Spleen (tissue), 11 donors: ENCODE measurements around the gene FOXQ1. TPM values are rescaled to one million over a fixed set of nuclear protein-coding genes. Genes with fewer than 3 reads are reported as not detected.
A peak's percentile ranks its signal among the peaks of the same experiment; 100 is the strongest.

Experiments
- DNase-seq: peaks from one replicate; pipeline ENCODE4 v3.0.0-alpha.2; 2020
- H3K27ac ChIP-seq, 8 donors: fragments of 200-600 bp; sonication (generic) in 7 of 8; 1 replicate in 4 of 8; 2 replicates in 4 of 8; pipeline versions ENCODE4 v1.5.0 to v1.8.0; 2016 to 2021; ENCODE audit warnings: inconsistent platforms in 4 of 8, mild to moderate bottlenecking in 4 of 8, moderate library complexity in 1 of 8
- H3K27me3 ChIP-seq, 7 donors: fragments of 200-600 bp; sonication (generic) in 6 of 7; replicated peaks in 1 of 7; 1 replicate in 4 of 7; 2 replicates in 3 of 7; pipeline versions ENCODE4 v1.5.0 to v1.8.0; 2016 to 2021; ENCODE audit warnings: inconsistent platforms in 3 of 7, mild to moderate bottlenecking in 1 of 7
- H3K36me3 ChIP-seq, 6 donors: fragments of 200-600 bp; sonication (generic) in 5 of 6; 1 replicate in 4 of 6; 2 replicates in 2 of 6; pipeline versions ENCODE4 v1.5.0 to v1.8.0; 2016 to 2021; ENCODE audit warnings: inconsistent platforms in 2 of 6
- H3K4me1 ChIP-seq, 6 donors: fragments of 200-600 bp; sonication (generic) in 5 of 6; 1 replicate in 3 of 6; 2 replicates in 3 of 6; pipeline versions ENCODE4 v1.5.0 to v1.8.0; 2016 to 2021; ENCODE audit warnings: inconsistent platforms in 3 of 6
- H3K4me3 ChIP-seq, 8 donors: fragments of 200-600 bp; sonication (generic) in 7 of 8; 1 replicate in 4 of 8; 2 replicates in 4 of 8; pipeline versions ENCODE4 v1.5.0 to v1.8.0; 2016 to 2021; ENCODE audit warnings: inconsistent platforms in 4 of 8, mild to moderate bottlenecking in 4 of 8, moderate library complexity in 2 of 8
- H3K9me3 ChIP-seq, 8 donors: fragments of 200-600 bp; sonication (generic) in 7 of 8; 1 replicate in 4 of 8; 2 replicates in 4 of 8; pipeline versions ENCODE4 v1.5.0 to v1.8.0; 2016 to 2021; ENCODE audit warnings: inconsistent platforms in 4 of 8
- POLR2A ChIP-seq, 3 donors: fragments of 450-650 bp; IDR thresholded peaks; one replicate each; pipeline ENCODE4 v1.5.1; 2017; ENCODE audit warnings: antibody characterized with exemption in 3 of 3, mild to moderate bottlenecking in 1 of 3
- POLR2AphosphoS5 ChIP-seq, 3 donors: sonication (generic); formaldehyde crosslinking; IDR thresholded peaks; one replicate each; pipeline ENCODE4 v1.5.1; 2017; ENCODE audit warnings: antibody characterized with exemption in 3 of 3
- WGBS, 5 donors: extraction: QIAGEN DNeasy Blood & Tissue Kit in 3 of 5; methylation state at CpG; one replicate each; pipeline versions ENCODE4 v1.1.5 to v1.1.7; 2013 to 2018; 5-methylcytosine and 5-hydroxymethylcytosine counted together
- intact Hi-C: fragments of 100-400 bp; cut with DNase I; formaldehyde crosslinking; loops from one replicate; pipeline ENCODE4 v1.15.0; 2023; ENCODE audit warnings: low total_unique reads
- polyA plus RNA-seq, 3 donors: library from polyadenylated mRNA; stranded (reverse); fragments of 200-250 nt; gene quantifications; one replicate each; pipeline ENCODE4 v1.2.1, GENCODE V29; 2013
- total RNA-seq, 7 donors: library from RNA; depleted of rRNA in 3 of 7; stranded (reverse); fragments of >200 nt in 3 of 7; fragmentation: NEBNext Ultra II Directional in 4 of 7; extraction: Animal tissue kit (Norgen Biotek cat#: 25700) in 4 of 7; gene quantifications; one replicate each; pipeline versions ENCODE4 v1.1.0 to v1.2.1, GENCODE V29; 2016 to 2021
- TF ChIP-seq, protein P1 (sequence below), 11 experiments: fragments of 200-600 bp in 7 of 11; fragments of 450-650 bp in 4 of 11; sonication (generic) in 4 of 11; IDR thresholded peaks in 8 of 11; conservative IDR thresholded peaks in 3 of 11; 1 replicate in 7 of 11; 2 replicates in 4 of 11; pipeline versions ENCODE4 v1.4.0 to v1.8.0; 2016 to 2021; ENCODE audit warnings: antibody characterized with exemption in 11 of 11, inconsistent platforms in 4 of 11, mild to moderate bottlenecking in 1 of 11
- donor health status: healthy with polysubstance abuse.
- donor health status: DM: no; HTN: no; CAD: no; lungs with moderate emphysema.
- donor health status: DM: no; HTN: no; CAD: no.
- donor health status: Bipolar disorder and iron deficiency.
- donor health status: healthy.
- donor health status: DM: no; HTN: no; CAD: no.
- donor health status: DM: yes; HTN: yes; CAD: no.

The FOXQ1 gene
- total and polyA plus RNA-seq, 10 donors: 0.10 to 0.33 (median 0.17) TPM; not detected in 4

DNA sequence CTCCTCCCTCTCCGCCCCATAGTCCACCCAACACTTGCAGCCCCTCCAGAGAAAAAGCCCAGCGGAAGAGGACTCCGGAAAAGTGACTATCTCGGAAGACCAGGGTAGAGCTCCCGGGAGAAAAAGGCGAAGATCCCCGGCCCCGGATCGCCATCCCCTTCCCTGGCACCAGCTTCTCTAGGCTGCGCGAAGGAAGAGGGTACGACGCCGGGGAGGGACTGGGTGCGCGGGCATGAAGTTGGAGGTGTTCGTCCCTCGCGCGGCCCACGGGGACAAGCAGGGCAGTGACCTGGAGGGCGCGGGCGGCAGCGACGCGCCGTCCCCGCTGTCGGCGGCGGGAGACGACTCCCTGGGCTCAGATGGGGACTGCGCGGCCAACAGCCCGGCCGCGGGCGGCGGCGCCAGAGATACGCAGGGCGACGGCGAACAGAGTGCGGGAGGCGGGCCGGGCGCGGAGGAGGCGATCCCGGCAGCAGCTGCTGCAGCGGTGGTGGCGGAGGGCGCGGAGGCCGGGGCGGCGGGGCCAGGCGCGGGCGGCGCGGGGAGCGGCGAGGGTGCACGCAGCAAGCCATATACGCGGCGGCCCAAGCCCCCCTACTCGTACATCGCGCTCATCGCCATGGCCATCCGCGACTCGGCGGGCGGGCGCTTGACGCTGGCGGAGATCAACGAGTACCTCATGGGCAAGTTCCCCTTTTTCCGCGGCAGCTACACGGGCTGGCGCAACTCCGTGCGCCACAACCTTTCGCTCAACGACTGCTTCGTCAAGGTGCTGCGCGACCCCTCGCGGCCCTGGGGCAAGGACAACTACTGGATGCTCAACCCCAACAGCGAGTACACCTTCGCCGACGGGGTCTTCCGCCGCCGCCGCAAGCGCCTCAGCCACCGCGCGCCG, 822 bp downstream of the FOXQ1 start:
- TF ChIP-seq, protein P1, sequence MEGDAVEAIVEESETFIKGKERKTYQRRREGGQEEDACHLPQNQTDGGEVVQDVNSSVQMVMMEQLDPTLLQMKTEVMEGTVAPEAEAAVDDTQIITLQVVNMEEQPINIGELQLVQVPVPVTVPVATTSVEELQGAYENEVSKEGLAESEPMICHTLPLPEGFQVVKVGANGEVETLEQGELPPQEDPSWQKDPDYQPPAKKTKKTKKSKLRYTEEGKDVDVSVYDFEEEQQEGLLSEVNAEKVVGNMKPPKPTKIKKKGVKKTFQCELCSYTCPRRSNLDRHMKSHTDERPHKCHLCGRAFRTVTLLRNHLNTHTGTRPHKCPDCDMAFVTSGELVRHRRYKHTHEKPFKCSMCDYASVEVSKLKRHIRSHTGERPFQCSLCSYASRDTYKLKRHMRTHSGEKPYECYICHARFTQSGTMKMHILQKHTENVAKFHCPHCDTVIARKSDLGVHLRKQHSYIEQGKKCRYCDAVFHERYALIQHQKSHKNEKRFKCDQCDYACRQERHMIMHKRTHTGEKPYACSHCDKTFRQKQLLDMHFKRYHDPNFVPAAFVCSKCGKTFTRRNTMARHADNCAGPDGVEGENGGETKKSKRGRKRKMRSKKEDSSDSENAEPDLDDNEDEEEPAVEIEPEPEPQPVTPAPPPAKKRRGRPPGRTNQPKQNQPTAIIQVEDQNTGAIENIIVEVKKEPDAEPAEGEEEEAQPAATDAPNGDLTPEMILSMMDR (IDR thresholded peaks at IDR 0.05 in 8 of 11, conservative IDR thresholded peaks at IDR 0.05 in 3 of 11): no peak
- TF ChIP-seq POLR2AphosphoS5 (IDR thresholded peaks at IDR 0.05): no peak
- TF ChIP-seq POLR2A (IDR thresholded peaks at IDR 0.05): no peak
- peaks cover 2 to 97% (median 78%) of the 10 kb centered on the region in 7 donors for H3K27me3 ChIP-seq
- no peak for DNase-seq

DNA sequence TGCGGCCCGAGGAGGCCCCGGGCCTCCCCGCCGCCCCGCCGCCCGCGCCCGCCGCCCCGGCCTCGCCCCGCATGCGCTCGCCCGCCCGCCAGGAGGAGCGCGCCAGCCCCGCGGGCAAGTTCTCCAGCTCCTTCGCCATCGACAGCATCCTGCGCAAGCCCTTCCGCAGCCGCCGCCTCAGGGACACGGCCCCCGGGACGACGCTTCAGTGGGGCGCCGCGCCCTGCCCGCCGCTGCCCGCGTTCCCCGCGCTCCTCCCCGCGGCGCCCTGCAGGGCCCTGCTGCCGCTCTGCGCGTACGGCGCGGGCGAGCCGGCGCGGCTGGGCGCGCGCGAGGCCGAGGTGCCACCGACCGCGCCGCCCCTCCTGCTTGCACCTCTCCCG, 1.5 kb downstream of the FOXQ1 start:
- no peak for DNase-seq
- peaks cover 2 to 92% (median 77%) of the 10 kb centered on the region in 7 donors for H3K27me3 ChIP-seq
- intact Hi-C loops: loop anchor here (10.0 kb wide), 1 partner anchor 519 kb away; no protein-coding TSS in a partner anchor

More for the DNA sequence above, 822 bp downstream of the FOXQ1 start:
- H3K36me3 ChIP-seq: no peaks in the 10 kb centered on the region
- H3K27ac ChIP-seq: no peak overlapping the region
- intact Hi-C loops: loop anchor here (10.0 kb wide), 1 partner anchor 518 kb away; no protein-coding TSS in a partner anchor
- H3K9me3 ChIP-seq: peaks cover 0 to 7% (median 0%) of the 10 kb centered on the region in 8 donors
- peak overlapping the region in 7 of 8 donors; percentile 41 to 68 (median 47) for H3K4me3 ChIP-seq
- peaks cover 17 to 47% (median 34%) of the 10 kb centered on the region in 6 donors for H3K4me1 ChIP-seq
- 3 to 7% (median 3%) methylated on average over 46 to 109 of the region's 109 CpGs for WGBS, 5 donors

DNA sequence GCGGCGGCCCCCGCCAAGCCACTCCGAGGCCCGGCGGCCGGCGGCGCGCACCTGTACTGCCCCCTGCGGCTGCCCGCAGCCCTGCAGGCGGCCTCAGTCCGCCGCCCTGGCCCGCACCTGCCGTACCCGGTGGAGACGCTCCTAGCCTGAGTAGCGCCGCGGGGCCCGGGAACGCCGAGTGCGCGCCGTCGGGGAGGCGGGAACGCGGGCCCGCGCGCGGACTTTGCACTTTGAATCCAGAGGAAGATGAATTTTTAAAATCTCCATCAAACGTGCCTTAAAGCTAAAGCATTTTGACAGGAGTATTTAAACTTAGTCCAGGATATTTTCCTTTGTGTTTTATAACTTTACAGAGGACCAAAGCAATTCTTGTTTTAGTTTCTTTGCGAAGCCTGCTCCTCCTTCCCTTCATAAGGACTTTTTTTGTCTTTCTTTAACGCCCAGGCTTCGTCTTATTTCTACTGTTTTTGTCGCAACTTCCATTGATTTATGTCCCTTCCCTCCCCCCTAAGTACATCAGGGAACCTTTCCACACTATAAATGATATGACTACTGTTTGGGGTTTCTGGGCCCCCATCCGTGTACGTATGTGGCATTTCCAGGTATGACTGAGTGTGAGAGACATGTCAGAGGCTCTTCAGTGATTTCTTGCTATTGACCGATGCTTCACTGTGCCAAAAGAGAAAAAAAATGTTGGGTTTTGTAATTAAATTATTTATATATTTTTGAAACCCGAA, 2.0 kb downstream of the FOXQ1 start:
- no peaks in the 10 kb centered on the region for H3K36me3 ChIP-seq
- intact Hi-C loops: loop anchor here (10.0 kb wide), 1 partner anchor 519 kb away; no protein-coding TSS in a partner anchor
- H3K4me1 ChIP-seq: peaks cover 17 to 47% (median 34%) of the 10 kb centered on the region in 6 donors
- H3K27ac ChIP-seq: no peak overlapping the region
- peaks cover 2 to 86% (median 72%) of the 10 kb centered on the region in 7 donors for H3K27me3 ChIP-seq
- TF ChIP-seq, protein P1 (IDR thresholded peaks at IDR 0.05 in 8 of 11, conservative IDR thresholded peaks at IDR 0.05 in 3 of 11): peak in 3 of 11 experiments; percentile 11 to 51 (median 44)
- no peak for TF ChIP-seq POLR2A (IDR thresholded peaks at IDR 0.05)
- H3K9me3 ChIP-seq: peaks cover 0 to 7% (median 0%) of the 10 kb centered on the region in 8 donors
- peak overlapping the region in 3 of 8 donors; percentile 1 to 68 (median 11) for H3K4me3 ChIP-seq
- 4 to 9% (median 6%) methylated on average over 30 to 45 of the region's 45 CpGs for WGBS, 5 donors
- no peak for DNase-seq

More for the DNA sequence above, 1.5 kb downstream of the FOXQ1 start:
- Histone ChIP-seq H3K27ac (no peak overlapping the region), H3K4me1 (peaks cover 17 to 47% (median 34%) of the 10 kb centered on the region in 6 donors), H3K9me3 (peaks cover 0 to 7% (median 0%) of the 10 kb centered on the region in 8 donors), H3K36me3 (no peaks in the 10 kb centered on the region), H3K4me3 (peak overlapping the region in 1 of 8 donors; percentile 68)
- TF ChIP-seq, protein P1 (IDR thresholded peaks at IDR 0.05 in 8 of 11, conservative IDR thresholded peaks at IDR 0.05 in 3 of 11): no peak
- TF ChIP-seq POLR2A (IDR thresholded peaks at IDR 0.05) (no peak), POLR2AphosphoS5 (IDR thresholded peaks at IDR 0.05) (no peak)
- WGBS, 5 donors: 4 to 15% (median 5%) methylated on average over 41 to 64 of the region's 64 CpGs; no CpG with 5 or more reads in 1 of the 5 donors
